Endothelial cell of umbilical vein (primary cell): ENCODE data around the gene SIAH1. TPM values are rescaled to one million over a fixed set of nuclear protein-coding genes. Genes with fewer than 3 reads are reported as not detected.

Source experiments
- Bru-seq: library from RNA; stranded (reverse); fragments of 400-500 nt; gene quantifications from one replicate; lab custom pipeline; 2021; lab: Mats Ljungman, UMichigan
- BruChase-seq, 2 experiments: library from RNA; stranded (reverse); fragments of 400-500 nt; gene quantifications; one replicate each; lab custom pipeline; 2021; lab: Mats Ljungman, UMichigan
- BruUV-seq: library from RNA; stranded (reverse); fragments of 400-500 nt; replicated peaks from 2 replicates; lab custom pipeline; 2021; lab: Mats Ljungman, UMichigan
- CTCF ChIA-PET: fragments of 300-600, 350-600 bp; sonication (Branson Sonifier 250); formaldehyde crosslinking; loops from one replicate; lab custom pipeline; 2021; ENCODE audit warnings: antibody characterized with exemption, inconsistent platforms; lab: Charles Lee
- POLR2A ChIA-PET: fragments of 300-600, 350-600 bp; sonication (Branson Sonifier 250); formaldehyde crosslinking; loops from one replicate; lab custom pipeline; 2021; ENCODE audit warnings: antibody characterized with exemption, inconsistent platforms; lab: Charles Lee
- DNase-seq: peaks from one replicate; pipeline ENCODE4 v3.0.0-alpha.2; 2011; ENCODE audit warnings: low read depth, low spot score
- FAIRE-seq: peaks from 2 replicates; lab custom pipeline; 2011; peaks lifted over from hg19 to GRCh38; lab: Jason Lieb, UNC
- H2AFZ ChIP-seq: 2 replicates; pipeline ENCODE4 v1.6.0; 2012; ENCODE audit warnings: low read depth, low read length, control low read depth, inconsistent platforms
- H3K27ac ChIP-seq: 2 replicates; pipeline ENCODE4 v1.5.1; 2011; ENCODE audit warnings: low read depth, mild to moderate bottlenecking, control low read depth, low read length, moderate library complexity; ENCODE audit not compliant: insufficient read depth
- H3K27me3 ChIP-seq, 2 experiments: 2 replicates each; pipeline versions ENCODE4 v1.6.0 to v1.6.1; 2011; ENCODE audit warnings: low read length in 2 of 2, mixed read lengths in 1 of 2; ENCODE audit not compliant: control insufficient read depth in 2 of 2, insufficient read depth in 2 of 2
- H3K36me3 ChIP-seq, 2 experiments: 2 replicates in 1 of 2; 3 replicates in 1 of 2; pipeline ENCODE4 v1.5.1; 2011; ENCODE audit warnings: low read length in 2 of 2, mild to moderate bottlenecking in 1 of 2, moderate library complexity in 1 of 2; ENCODE audit not compliant: control insufficient read depth in 2 of 2, insufficient read depth in 2 of 2; ENCODE audit errors: extremely low read depth in 1 of 2
- H3K4me1 ChIP-seq: 3 replicates; pipeline ENCODE4 v1.5.1; 2011; ENCODE audit warnings: mild to moderate bottlenecking, low read length; ENCODE audit not compliant: control insufficient read depth, insufficient read depth; ENCODE audit errors: extremely low read depth
- H3K4me2 ChIP-seq: 2 replicates; pipeline ENCODE4 v1.6.1; 2011; ENCODE audit warnings: low read length, control low read depth, mixed read lengths; ENCODE audit not compliant: insufficient read depth
- H3K4me3 ChIP-seq, 3 experiments: fragments of 200-600 bp in 1 of 3; sonication (generic), shearing (Covaris generic) in 1 of 3; replicated peaks in 1 of 3; 2 replicates each; pipeline ENCODE4 v1.5.1; 2011 to 2016; ENCODE audit warnings: control low read depth in 3 of 3, low read length in 3 of 3, mild to moderate bottlenecking in 2 of 3, inconsistent platforms in 1 of 3, low read depth in 1 of 3, moderate library complexity in 1 of 3; ENCODE audit not compliant: insufficient read depth in 1 of 3
- H3K79me2 ChIP-seq: 2 replicates; pipeline ENCODE4 v1.6.0; 2012; ENCODE audit warnings: low read length, inconsistent platforms; ENCODE audit not compliant: control insufficient read depth, insufficient read depth
- H3K9ac ChIP-seq: replicated peaks from 2 replicates; pipeline ENCODE3; 2011; ENCODE audit warnings: low read length, control low read depth; ENCODE audit not compliant: insufficient read depth; ENCODE audit errors: extremely low read depth
- H3K9me1 ChIP-seq: replicated peaks from 3 replicates; pipeline ENCODE4 v1.6.0; 2011; ENCODE audit warnings: mild to moderate bottlenecking, low read length; ENCODE audit not compliant: control insufficient read depth, insufficient read depth; ENCODE audit errors: extremely low read depth
- H3K9me3 ChIP-seq: replicated peaks from 2 replicates; pipeline ENCODE4 v1.5.1; 2012; ENCODE audit warnings: low read length, inconsistent platforms; ENCODE audit not compliant: control insufficient read depth, insufficient read depth
- H4K20me1 ChIP-seq: replicated peaks from 2 replicates; pipeline ENCODE3; 2011; ENCODE audit warnings: mild to moderate bottlenecking, low read length; ENCODE audit not compliant: control insufficient read depth, insufficient read depth; ENCODE audit errors: extremely low read depth
- CTCF ChIP-seq, 2 donors: IDR thresholded peaks; 1 replicate in 1 of 2; 2 replicates in 1 of 2; pipeline ENCODE4 v1.5.1; 2011; ENCODE audit warnings: low read length in 2 of 2, mild to moderate bottlenecking in 2 of 2, moderate library complexity in 2 of 2, control low read depth in 1 of 2, inconsistent platforms in 1 of 2, low read depth in 1 of 2; ENCODE audit not compliant: insufficient read depth in 1 of 2; ENCODE audit errors: extremely low read depth in 1 of 2
- EZH2 ChIP-seq: IDR thresholded peaks from 2 replicates; pipeline ENCODE4 v1.6.1; 2012; ENCODE audit warnings: borderline replicate concordance, low read depth, mild to moderate bottlenecking, moderate library complexity, low read length, inconsistent platforms; ENCODE audit not compliant: severe bottlenecking
- FOS ChIP-seq: IDR thresholded peaks from 2 replicates; pipeline ENCODE4 v1.6.1; 2011; ENCODE audit warnings: mild to moderate bottlenecking, low read length, moderate library complexity, borderline replicate concordance; ENCODE audit not compliant: insufficient read depth
- GATA2 ChIP-seq: IDR thresholded peaks from 2 replicates; pipeline ENCODE4 v1.7.0; 2011; ENCODE audit warnings: low read depth, mild to moderate bottlenecking, moderate library complexity, mixed read lengths, low read length; ENCODE audit not compliant: insufficient read length, insufficient read depth
- JUN ChIP-seq: IDR thresholded peaks from 2 replicates; pipeline ENCODE4 v1.6.1; 2011; ENCODE audit warnings: borderline replicate concordance, low read depth; ENCODE audit not compliant: insufficient read length, insufficient read depth
- MAX ChIP-seq: IDR thresholded peaks from 2 replicates; pipeline ENCODE4 v1.6.1; 2011; ENCODE audit not compliant: insufficient read depth, insufficient read length
- MYC ChIP-seq: IDR thresholded peaks from one replicate; pipeline ENCODE4 v1.6.1; 2011; ENCODE audit warnings: mild to moderate bottlenecking, low read depth, low read length
- POLR2A ChIP-seq: IDR thresholded peaks from 2 replicates; pipeline ENCODE4 v1.6.1; 2012; ENCODE audit warnings: low read depth, mild to moderate bottlenecking, control low read depth, low read length
- POLR2AphosphoS5 ChIP-seq: IDR thresholded peaks from 2 replicates; pipeline ENCODE4 v1.6.1; 2012; ENCODE audit warnings: low read depth, mild to moderate bottlenecking, control low read depth, low read length, moderate library complexity; ENCODE audit not compliant: insufficient read depth
- dilution Hi-C: fragments of 300-500 bp; cut with MboI; formaldehyde crosslinking; loops from one replicate; pipeline ENCODE4 v1.15.0; 2019; ENCODE audit warnings: low sequenced_read_pairs; ENCODE audit not compliant: extremely low pct_ligation_motif_present
- intact Hi-C: fragments of 100-400 bp; cut with micrococcal nuclease; formaldehyde crosslinking; loops from one replicate; pipeline ENCODE4 v1.10.0; 2022
- long read RNA-seq: library from polyadenylated mRNA; stranded (forward); transcript quantifications from one replicate; pipeline ENCODE4 v2.0.0, GENCODE V29; 2021
- polyA minus RNA-seq, 3 experiments: library from RNA; depleted of rRNA, polyadenylated mRNA; stranded (reverse); fragments of >200 nt; gene quantifications; 1 replicate in 1 of 3; 2 replicates in 2 of 3; pipeline ENCODE4 v1.2.3, GENCODE V29; 2011
- polyA plus RNA-seq, 4 experiments: library from polyadenylated mRNA; depleted of rRNA in 3 of 4; stranded (reverse) in 3 of 4; unstranded in 1 of 4; fragments of >200 nt; gene quantifications; 2 replicates each; pipeline versions ENCODE4 v1.2.1 to v1.2.3, GENCODE V29; 2011 to 2012; ENCODE audit warnings: missing spikeins in 1 of 4
- total RNA-seq: library from RNA; stranded (reverse); gene quantifications from 2 replicates; pipeline ENCODE4 v1.2.3, GENCODE V29; 2021

SIAH1 gene
- total RNA-seq (19.9 and 21.3 TPM in 2 replicates), polyA plus RNA-seq (12.1 and 14.4 TPM in 2 replicates), polyA minus RNA-seq (28.6 TPM in 2 replicates), Bru-seq, nascent RNA (percentile 95 among the genes with signal in this experiment), BruChase-seq, experiment 1, labeled RNA remaining after a 6-hour chase (percentile 85 among the genes with signal in this experiment), BruChase-seq, experiment 2, labeled RNA remaining after a 2-hour chase (percentile 92 among the genes with signal in this experiment)
- 15.2 and 16.2 TPM in 2 replicates for polyA plus RNA-seq (2011; cell fraction: cytosol; rRNA removed)
- 25.9 and 27.0 TPM in 2 replicates for polyA plus RNA-seq (2011; cell fraction: nucleus; rRNA removed)
- polyA plus RNA-seq (2012), result 15.4 and 17.7 TPM in 2 replicates
- 15.7 TPM for polyA minus RNA-seq (2011; cell fraction: cytosol; rRNA and poly(A)+ RNA removed)
- 34.4 and 41.8 TPM in 2 replicates for polyA minus RNA-seq (2011; cell fraction: nucleus; rRNA and poly(A)+ RNA removed)
- long read RNA-seq, transcript SIAH1-203 (2 exons, 2,147 nt), result major isoform, 52 of 58 reads
- long read RNA-seq, partial matches to known transcripts, result 0 of 58 reads
- long read RNA-seq, other reads (novel, unspliced or antisense), result 2 of 58 reads

- intact Hi-C loops (loop anchor here (1.0 to 10.0 kb wide), 5 partner anchors 19 to 225 kb away; partner anchors contain the start of genes ABCC11, LONP2 and N4BP1), dilution Hi-C loops (no loop called here)
- Histone ChIP-seq H3K27me3 (no peaks in the 10 kb centered on the region), H3K4me2 (peak within 1 kb of the TSS; percentile 98), H3K9ac (peak within 1 kb of the TSS; percentile 98), H3K36me3 (no peaks in the 10 kb centered on the region), H3K27ac (peak within 1 kb of the TSS; percentile 92), H2AFZ (peak within 1 kb of the TSS; percentile 98), H3K4me3 (peak within 1 kb of the TSS; percentile 64 to 99 (median 92)), H3K9me1 (no peaks in the 10 kb centered on the region), H3K79me2 (peaks cover 39% of the 10 kb centered on the region), H3K9me3 (no peaks in the 10 kb centered on the region), H4K20me1 (peaks cover 6% of the 10 kb centered on the region), H3K4me1 (peaks cover 18% of the 10 kb centered on the region)
- TSS peak; percentile 67 for BruUV-seq
- DNase-seq (peak; percentile 81), FAIRE-seq (no peak)
- ChIA-PET POLR2A (interaction anchor here (0.7 to 1.5 kb wide), 2 partner anchors 19 to 20 kb away, joined by 4 to 9 read pairs; no protein-coding TSS in a partner anchor), CTCF (interaction anchor here (0.7 to 3.3 kb wide), 7 partner anchors 14 to 245 kb away, joined by 3 to 17 read pairs (median 4); no protein-coding TSS in a partner anchor)
- TF ChIP-seq CTCF (IDR thresholded peaks at IDR 0.05; ENCODE audit: extremely low read depth in 1 of 2, insufficient read depth in 1 of 2, low read depth in 1 of 2, low read length in 2 of 2), result no peak
- TF ChIP-seq MAX, result no peak
- TF ChIP-seq MYC, result no peak
- no peak for TF ChIP-seq EZH2
- no peak for TF ChIP-seq JUN
- peak; percentile 78 for TF ChIP-seq POLR2AphosphoS5
- TF ChIP-seq POLR2A, result peak; percentile 77
- TF ChIP-seq FOS, result no peak
- TF ChIP-seq GATA2, result no peak
Observed at GRCh38 chr16:48385253-48386150, at the start of gene SIAH1. SIAH1 (minus strand) TSS chr16:48385413; CDS start chr16:48362428, 22,985 bp downstream.
